Dedifferentiated amniotic fluid mesenchymal stem cell (primary cell): ENCODE data around the gene ACTBL2.

Experiments
- DNase-seq: peaks from one replicate; pipeline ENCODE4 v3.0.0-alpha.2; 2016; ENCODE audit errors: extremely low spot score

Gene ACTBL2

GRCh38 chr5:57448751-57449150, 33.9 kb downstream of the ACTBL2 start:
- DNase-seq = no peak

- no peak for DNase-seq
Measured at GRCh38 chr5:57448287-57448686, 34.3 kb downstream of the ACTBL2 start.

DNA sequence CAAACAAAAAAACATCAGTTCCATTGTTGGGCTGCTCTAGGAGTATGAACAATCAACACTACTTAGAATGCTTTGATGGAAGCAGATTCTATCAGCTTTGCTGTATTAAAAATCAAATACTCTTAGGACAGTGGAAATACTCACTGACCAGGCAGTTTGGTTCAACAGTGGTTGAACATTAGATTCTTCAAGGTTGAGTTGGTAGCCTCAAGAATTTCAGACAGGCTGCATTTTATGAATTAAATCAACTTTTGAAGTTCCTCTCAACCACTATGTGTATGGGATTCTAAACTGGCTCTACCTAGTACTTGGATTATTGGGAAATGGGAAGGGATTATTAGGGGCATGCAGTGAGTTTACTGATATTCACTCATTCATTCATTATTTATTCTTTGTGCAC, 35.0 kb downstream of the ACTBL2 start:
- no peak for DNase-seq

DNA sequence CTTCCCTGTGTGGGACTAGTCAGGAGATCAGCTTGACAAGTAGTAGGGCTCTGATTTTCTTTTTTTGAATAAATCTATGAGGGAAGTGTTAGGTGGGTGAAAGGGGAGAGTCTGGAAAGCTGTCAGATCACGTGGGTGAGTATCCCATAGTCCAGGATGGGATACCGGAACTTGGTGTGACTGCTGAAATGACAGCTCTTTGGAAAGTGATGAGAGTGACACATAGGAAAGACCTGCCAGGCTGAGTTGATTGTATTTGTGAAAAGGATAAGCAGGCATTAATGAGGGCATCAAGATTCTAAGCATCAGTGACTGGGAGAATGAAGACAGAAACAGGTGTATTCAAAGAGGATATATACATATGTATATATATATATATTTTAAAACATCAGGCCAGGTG, 35.6 kb downstream of the ACTBL2 start:
- DNase-seq = no peak

DNA sequence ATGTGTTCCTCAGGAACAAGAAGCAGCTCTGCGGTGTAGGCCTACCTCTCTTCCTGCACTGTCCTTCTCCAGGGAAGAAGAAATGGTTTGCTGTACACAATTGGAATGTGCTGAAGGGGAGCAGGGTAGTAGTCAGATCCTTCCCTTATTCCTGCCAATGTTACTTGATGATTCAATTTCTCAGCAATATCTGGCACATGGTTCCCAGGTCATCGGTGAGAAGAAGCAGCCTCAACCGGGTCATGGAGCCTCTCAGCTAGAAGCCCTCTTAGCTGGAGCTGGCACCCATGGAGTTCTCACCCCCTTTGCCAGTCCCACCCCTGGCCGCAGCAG, 36.9 kb downstream of the ACTBL2 start:
- DNase-seq = no peak

- DNase-seq = no peak
Measured at GRCh38 chr5:57445006-57445704, 37.5 kb downstream of the ACTBL2 start.

DNA sequence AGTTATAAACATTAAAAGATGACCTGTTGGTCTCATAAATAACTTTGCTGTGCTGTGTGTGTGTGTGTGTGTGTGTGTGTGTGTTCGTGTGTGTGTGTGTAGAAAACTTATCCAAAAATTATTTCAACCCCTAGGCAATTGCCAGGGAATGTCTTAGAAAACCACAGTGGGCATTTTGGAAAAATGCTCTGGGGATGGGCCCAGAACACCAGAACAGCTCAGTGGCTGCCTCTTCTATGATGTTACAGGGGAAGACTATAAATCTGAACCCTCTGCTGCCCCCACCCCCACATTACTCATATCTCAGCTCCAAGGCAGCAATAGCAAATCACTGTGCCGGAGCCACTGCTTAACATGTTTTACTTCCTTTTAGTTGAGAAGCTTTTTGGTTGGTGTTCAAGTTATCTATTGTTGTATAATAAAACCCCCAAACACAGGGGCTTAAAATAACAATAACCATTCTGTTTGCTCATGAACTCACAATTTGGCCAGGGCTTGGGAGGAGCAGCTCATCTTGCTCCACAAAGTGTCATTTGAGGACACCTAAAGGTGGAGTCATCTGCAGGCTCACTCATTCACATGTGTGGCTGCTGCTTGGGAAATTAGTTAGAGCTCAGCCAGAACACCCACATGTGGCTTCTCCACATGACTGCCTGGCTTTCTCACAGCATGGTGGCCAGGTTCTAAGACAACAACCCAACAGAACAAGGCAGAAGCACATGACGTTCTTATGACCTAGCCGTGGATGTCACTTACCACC, 40.4 kb downstream of the ACTBL2 start:
- peak; percentile 88 for DNase-seq

- DNase-seq = peak; percentile 93
Measured at GRCh38 chr5:57441557-57441956, 41.1 kb downstream of the ACTBL2 start.

GRCh38 chr5:57439601-57440000, 43.0 kb downstream of the ACTBL2 start:
- DNase-seq = no peak

- DNase-seq = no peak
Measured at GRCh38 chr5:57437976-57438805, 44.4 kb downstream of the ACTBL2 start.

DNA sequence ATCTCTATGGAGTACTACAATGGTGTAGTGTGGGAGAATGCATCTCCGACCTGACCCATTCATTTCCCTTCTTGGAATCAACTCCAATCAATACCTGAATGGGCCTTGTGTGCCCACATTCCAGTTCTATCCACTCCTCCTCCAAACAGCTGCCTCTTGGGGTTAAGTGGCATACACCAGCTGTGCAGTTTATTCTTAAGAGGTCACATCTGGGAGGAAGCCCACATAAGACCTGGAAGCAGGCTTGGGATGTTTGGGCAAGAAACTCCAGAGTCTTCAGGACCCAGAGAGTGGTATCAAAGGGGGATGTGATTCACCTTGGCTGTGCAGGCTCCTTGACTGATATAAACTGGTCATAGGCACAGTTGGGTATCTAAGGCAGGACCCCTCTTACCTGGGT, 46.0 kb downstream of the ACTBL2 start:
- no peak for DNase-seq

GRCh38 chr5:57435701-57436134, 46.9 kb downstream of the ACTBL2 start:
- peak; percentile 48 for DNase-seq

DNA sequence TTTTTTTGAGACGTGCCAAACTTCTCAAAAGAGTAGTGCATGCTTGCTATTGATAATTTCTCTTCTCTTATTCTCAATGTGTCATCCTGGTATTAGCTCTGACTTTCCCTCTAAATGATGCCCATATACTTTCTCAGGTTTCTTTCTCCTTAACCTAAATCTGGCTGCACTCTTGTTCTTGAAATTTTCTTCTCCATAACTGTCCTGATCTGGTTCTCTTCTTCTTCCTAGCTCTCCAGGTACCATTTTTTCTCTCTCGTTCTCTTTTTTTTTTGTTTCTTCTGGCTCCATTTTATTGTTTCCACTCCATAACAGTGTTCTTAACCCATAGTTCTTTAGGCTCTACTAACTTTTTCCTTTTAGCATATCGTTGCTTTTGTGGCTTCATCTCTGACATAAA, 47.9 kb downstream of the ACTBL2 start:
- no peak for DNase-seq

- no peak for DNase-seq
Measured at GRCh38 chr5:57434227-57434640, 48.4 kb downstream of the ACTBL2 start.

- no peak for DNase-seq
Measured at GRCh38 chr5:57432876-57433275, 49.7 kb downstream of the ACTBL2 start.

- no peak for DNase-seq
Measured at GRCh38 chr5:57431759-57432158, 50.9 kb downstream of the ACTBL2 start.
